Left lung (tissue), 14 donors: ENCODE data around the gene NIPA2. TPM values are rescaled to one million over a fixed set of nuclear protein-coding genes. Genes with fewer than 3 reads are reported as not detected.

Experiments used
- ATAC-seq: fragments of 200-7000 bp; cut with Tn5 transposase; one replicate; pipeline ENCODE4 v1.9.1; 2020; ENCODE audit warnings: moderate library complexity
- DNase-seq, 4 donors: peaks; one replicate each; pipeline ENCODE4 v3.0.0-alpha.2; 2013 to 2020
- H3K27ac ChIP-seq, 2 donors: fragments of 200-600 bp; sonication (generic) in 1 of 2; one replicate each; pipeline versions ENCODE4 v1.5.0 to v1.8.0; 2020 to 2021
- H3K27me3 ChIP-seq, 2 donors: fragments of 200-600 bp; sonication (generic) in 1 of 2; one replicate each; pipeline versions ENCODE4 v1.5.0 to v1.8.0; 2020 to 2021
- H3K36me3 ChIP-seq, 2 donors: fragments of 200-600 bp; sonication (generic) in 1 of 2; one replicate each; pipeline versions ENCODE4 v1.5.0 to v1.8.0; 2020 to 2021
- H3K4me1 ChIP-seq, 2 donors: fragments of 200-600 bp; one replicate each; pipeline ENCODE4 v1.8.0; 2021
- H3K4me3 ChIP-seq, 2 donors: fragments of 200-600 bp; sonication (generic) in 1 of 2; one replicate each; pipeline versions ENCODE4 v1.5.0 to v1.8.0; 2020 to 2021; ENCODE audit warnings: mild to moderate bottlenecking in 1 of 2
- H3K9me3 ChIP-seq, 2 donors: fragments of 200-600 bp; sonication (generic) in 1 of 2; one replicate each; pipeline versions ENCODE4 v1.5.0 to v1.8.0; 2020 to 2021
- intact Hi-C, 2 donors: fragments of 100-400 bp; cut with DNase I; formaldehyde crosslinking; loops; one replicate each; pipeline versions ENCODE4 v1.11.2 to v1.14.2; 2022
- long read RNA-seq, 12 donors: library from polyadenylated mRNA in 2 of 12; unstranded in 2 of 12; transcript quantifications; one replicate each; pipeline ENCODE4 v2.0.0 and lab custom pipeline, GENCODE V29; 2019 to 2026
- polyA plus RNA-seq, 6 donors: library from polyadenylated mRNA; unstranded; fragments of 120-200 nt; gene quantifications; one replicate each; pipeline ENCODE4 v1.2.1, GENCODE V29; 2013; ENCODE audit not compliant: insufficient read length in 6 of 6
- total RNA-seq, 2 donors: library from RNA; stranded (reverse); fragmentation: NEBNext Ultra II Directional; extraction: Animal tissue kit (Norgen Biotek cat#: 25700); gene quantifications; one replicate each; pipeline ENCODE4 v1.2.1, GENCODE V29; 2021
- TF ChIP-seq, protein P1 (sequence below), 2 donors: fragments of 200-600 bp; sonication (generic) in 1 of 2; IDR thresholded peaks; one replicate each; pipeline versions ENCODE4 v1.5.0 to v1.8.0; 2021; ENCODE audit warnings: antibody characterized with exemption in 2 of 2
- donor health status: DM: no; HTN: yes; CAD: no.
- donor health status: DM: no; HTN: no; CAD: no.

The NIPA2 gene
- total RNA-seq (10 to 100 TPM; 52.9 to 69.0 TPM), polyA plus RNA-seq (10 to 100 TPM; 38.3 to 51.0 (median 42.6) TPM)
- long read RNA-seq, donor 1, transcript NIPA2-203 (6 exons, 2,280 nt) = major isoform, 11 of 22 reads
- long read RNA-seq, donor 1, partial matches to known transcripts = 6 of 22 reads
- long read RNA-seq, donor 1, other reads (novel, unspliced or antisense) = 0 of 22 reads
- long read RNA-seq, donor 2, transcript NIPA2-203 (6 exons, 2,280 nt) = major isoform, 16 of 72 reads
- long read RNA-seq, donor 2, partial matches to known transcripts = 43 of 72 reads
- long read RNA-seq, donor 2, other reads (novel, unspliced or antisense) = 6 of 72 reads
- long read RNA-seq, donor 3, transcript NIPA2-203 (6 exons, 2,280 nt) = major isoform, 5 of 142 reads
- long read RNA-seq, donor 3, partial matches to known transcripts = 124 of 142 reads
- long read RNA-seq, donor 3, other reads (novel, unspliced or antisense) = 10 of 142 reads
- long read RNA-seq, donor 4, transcript NIPA2-203 (6 exons, 2,280 nt) = major isoform, 6 of 17 reads
- long read RNA-seq, donor 4, partial matches to known transcripts = 3 of 17 reads
- long read RNA-seq, donor 4, other reads (novel, unspliced or antisense) = 5 of 17 reads
- long read RNA-seq, donor 5, transcript NIPA2-203 (6 exons, 2,280 nt) = major isoform, 10 of 15 reads
- long read RNA-seq, donor 5, partial matches to known transcripts = 0 of 15 reads
- long read RNA-seq, donor 5, other reads (novel, unspliced or antisense) = 0 of 15 reads
- long read RNA-seq, donor 6, transcript NIPA2-203 (6 exons, 2,280 nt) = major isoform, 6 of 7 reads
- long read RNA-seq, donor 6, partial matches to known transcripts = 0 of 7 reads
- long read RNA-seq, donor 6, other reads (novel, unspliced or antisense) = 0 of 7 reads
- long read RNA-seq, donor 7, transcript NIPA2-203 (6 exons, 2,280 nt) = major isoform, 6 of 10 reads
- long read RNA-seq, donor 7, partial matches to known transcripts = 0 of 10 reads
- long read RNA-seq, donor 7, other reads (novel, unspliced or antisense) = 0 of 10 reads
- long read RNA-seq, donor 8, transcript NIPA2-203 (6 exons, 2,280 nt) = major isoform, 9 of 48 reads
- long read RNA-seq, donor 8, partial matches to known transcripts = 39 of 48 reads
- long read RNA-seq, donor 8, other reads (novel, unspliced or antisense) = 0 of 48 reads
- long read RNA-seq, donor 9 = 0 reads
- long read RNA-seq, donor 10, transcript NIPA2-204 (7 exons, 3,130 nt) = minor isoform, 5 of 24 reads
- long read RNA-seq, donor 10, transcript NIPA2-203 (6 exons, 2,280 nt) = major isoform, 12 of 24 reads
- long read RNA-seq, donor 10, partial matches to known transcripts = 0 of 24 reads
- long read RNA-seq, donor 10, other reads (novel, unspliced or antisense) = 6 of 24 reads
- long read RNA-seq, donor 11 = 0 reads
- long read RNA-seq, donor 12, partial matches to known transcripts = 0 of 9 reads
- long read RNA-seq, donor 12, other reads (novel, unspliced or antisense) = 0 of 9 reads

DNA sequence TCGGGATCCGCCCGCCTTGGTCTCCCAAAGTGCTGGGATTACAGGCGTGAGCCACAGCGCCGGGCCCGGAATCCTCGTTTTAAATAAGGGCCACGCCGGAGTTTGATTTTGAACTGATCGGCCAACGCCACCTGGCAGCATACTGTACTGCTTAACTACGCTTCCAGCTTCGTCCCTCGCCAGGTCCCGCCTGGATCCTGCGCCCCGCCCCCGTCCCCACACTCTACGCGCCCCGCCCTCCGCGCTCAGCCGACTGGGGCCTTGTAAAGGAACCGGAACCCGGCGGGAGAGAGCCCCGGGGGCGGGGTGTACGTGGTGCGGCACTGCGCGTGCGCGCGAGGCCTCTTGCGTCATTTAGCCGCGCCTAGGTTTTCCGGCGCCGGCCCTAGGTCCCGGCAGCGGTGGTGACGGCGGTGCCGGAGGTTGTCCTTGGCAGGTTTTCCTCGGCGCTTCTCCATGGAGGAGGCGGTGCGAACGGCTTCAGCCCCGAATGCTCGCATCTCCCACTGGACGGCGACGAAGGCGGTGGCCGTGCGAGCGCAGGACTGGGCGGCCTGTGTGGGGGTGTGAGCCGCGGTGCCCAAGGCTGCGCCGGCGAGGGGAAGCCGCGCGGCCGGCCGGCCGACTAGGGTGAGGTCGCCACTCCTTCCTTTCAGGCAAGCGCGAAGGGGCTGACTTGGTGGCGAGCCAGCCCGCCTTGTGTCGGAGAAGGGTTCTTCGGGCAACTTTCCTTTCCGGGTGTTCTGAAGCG lies at the start of gene NIPA2:
Gene NIPA2 (plus strand): TSS at position 375 of the 751 bp plus-strand sequence. CDS start 13,066 bp downstream, outside the sequence.
- intact Hi-C loops = loop anchor here in 1 of 2 donors (10.0 kb wide), 1 partner anchor 54 kb away; the partner anchor contains the start of gene NIPA1
- peaks cover 0 to 11% of the 10 kb centered on the region in 2 donors for H3K36me3 ChIP-seq
- H3K4me1 ChIP-seq = peaks cover 5 to 36% of the 10 kb centered on the region in 2 donors
- TF ChIP-seq, protein P1, sequence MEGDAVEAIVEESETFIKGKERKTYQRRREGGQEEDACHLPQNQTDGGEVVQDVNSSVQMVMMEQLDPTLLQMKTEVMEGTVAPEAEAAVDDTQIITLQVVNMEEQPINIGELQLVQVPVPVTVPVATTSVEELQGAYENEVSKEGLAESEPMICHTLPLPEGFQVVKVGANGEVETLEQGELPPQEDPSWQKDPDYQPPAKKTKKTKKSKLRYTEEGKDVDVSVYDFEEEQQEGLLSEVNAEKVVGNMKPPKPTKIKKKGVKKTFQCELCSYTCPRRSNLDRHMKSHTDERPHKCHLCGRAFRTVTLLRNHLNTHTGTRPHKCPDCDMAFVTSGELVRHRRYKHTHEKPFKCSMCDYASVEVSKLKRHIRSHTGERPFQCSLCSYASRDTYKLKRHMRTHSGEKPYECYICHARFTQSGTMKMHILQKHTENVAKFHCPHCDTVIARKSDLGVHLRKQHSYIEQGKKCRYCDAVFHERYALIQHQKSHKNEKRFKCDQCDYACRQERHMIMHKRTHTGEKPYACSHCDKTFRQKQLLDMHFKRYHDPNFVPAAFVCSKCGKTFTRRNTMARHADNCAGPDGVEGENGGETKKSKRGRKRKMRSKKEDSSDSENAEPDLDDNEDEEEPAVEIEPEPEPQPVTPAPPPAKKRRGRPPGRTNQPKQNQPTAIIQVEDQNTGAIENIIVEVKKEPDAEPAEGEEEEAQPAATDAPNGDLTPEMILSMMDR (IDR thresholded peaks at IDR 0.05) = no peak
- H3K27ac ChIP-seq = peak within 1 kb of the TSS; percentile 92 to 99
- no peaks in the 10 kb centered on the region for H3K9me3 ChIP-seq
- H3K4me3 ChIP-seq = peak within 1 kb of the TSS; percentile 72 to 90
- ATAC-seq (peak; percentile 99), DNase-seq (peak; percentile 98 to 99 (median 98))
- no peaks in the 10 kb centered on the region for H3K27me3 ChIP-seq

DNA sequence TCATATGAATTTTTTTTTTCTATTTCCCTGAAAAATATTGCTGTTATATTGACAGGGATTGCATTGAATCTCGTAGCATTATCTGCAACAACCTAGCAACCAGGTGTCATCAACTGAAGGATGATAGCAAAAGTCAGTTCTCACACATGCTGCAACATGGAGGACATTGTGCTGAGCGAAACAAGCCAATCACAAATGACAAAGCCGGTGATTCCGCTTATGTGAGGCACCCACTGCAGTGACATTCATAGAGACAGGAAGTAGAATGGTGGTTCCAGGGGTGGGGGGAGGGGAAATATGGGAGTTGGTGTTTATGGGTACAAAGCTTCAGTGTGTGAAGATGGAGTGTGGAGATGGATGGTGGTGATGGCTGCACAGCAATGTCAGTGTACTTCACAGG lies 44.4 kb upstream of the NIPA2 start:
- DNase-seq = no peak
- H3K9me3 ChIP-seq = peaks cover 0 to 7% of the 10 kb centered on the region in 2 donors
- no peaks in the 10 kb centered on the region for H3K36me3 ChIP-seq
- TF ChIP-seq, protein P1 (IDR thresholded peaks at IDR 0.05) = no peak
- H3K27me3 ChIP-seq = no peaks in the 10 kb centered on the region
- H3K27ac ChIP-seq = no peak overlapping the region
- H3K4me3 ChIP-seq = no peak overlapping the region
- H3K4me1 ChIP-seq = no peaks in the 10 kb centered on the region
- intact Hi-C loops = no loop called here
- no peak for ATAC-seq

DNA sequence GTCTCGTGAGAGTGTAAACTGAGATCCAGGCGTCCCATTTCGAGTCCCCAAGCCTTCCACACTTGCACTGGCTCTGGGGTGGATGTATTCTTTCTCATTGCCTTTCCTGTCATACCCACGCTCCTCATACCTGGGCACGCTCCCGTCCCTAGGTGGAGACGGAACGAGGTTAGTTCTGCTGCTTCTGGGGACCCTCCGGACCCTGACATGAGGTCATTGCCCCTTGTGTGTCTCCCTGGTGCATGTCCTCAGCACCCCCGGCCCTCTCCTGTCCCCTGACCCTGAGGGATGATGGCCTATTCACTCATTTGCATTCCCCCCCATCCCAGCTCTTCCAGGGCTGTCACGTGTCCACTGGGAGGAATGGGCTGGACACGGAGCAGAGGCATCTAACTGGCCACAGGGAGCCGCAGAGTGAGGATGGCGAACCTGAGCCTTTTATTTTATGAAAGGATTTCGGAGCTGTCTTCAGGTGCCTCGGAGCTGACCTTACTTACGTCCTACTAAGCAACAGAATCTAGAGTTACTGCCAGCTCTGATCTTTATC lies 43.8 kb upstream of the NIPA2 start:
- peaks cover 0 to 2% of the 10 kb centered on the region in 2 donors for H3K9me3 ChIP-seq
- no peaks in the 10 kb centered on the region for H3K36me3 ChIP-seq
- no peak for DNase-seq
- ATAC-seq = no peak
- no peaks in the 10 kb centered on the region for H3K4me1 ChIP-seq
- TF ChIP-seq, protein P1 (IDR thresholded peaks at IDR 0.05) = no peak
- no peaks in the 10 kb centered on the region for H3K27me3 ChIP-seq
- intact Hi-C loops = no loop called here
- H3K4me3 ChIP-seq = no peak overlapping the region
- no peak overlapping the region for H3K27ac ChIP-seq
